ENCODE data around the gene ATRNL1. TPM values are rescaled to one million over a fixed set of nuclear protein-coding genes. Genes with fewer than 3 reads are reported as not detected.

Gene ATRNL1
- polyA plus RNA-seq, 1 donor from 2014 or later: 47.8 TPM

- no peak for TF ChIP-seq REST (IDR thresholded peaks at IDR 0.05; ENCODE audit: borderline replicate concordance)
- TF ChIP-seq CTCF (IDR thresholded peaks at IDR 0.05; ENCODE audit: poor library complexity, severe bottlenecking): no peak
- Histone ChIP-seq H3K36me3 (ENCODE audit: insufficient read depth, low read length) (no peaks in the 10 kb centered on the region), H3K27me3 (ENCODE audit: insufficient read depth, low read depth, low read length) (no peaks in the 10 kb centered on the region), H3K79me2 (replicated peaks; ENCODE audit: insufficient read depth, low read length) (no peaks in the 10 kb centered on the region), H4K20me1 (ENCODE audit: insufficient read depth) (no peaks in the 10 kb centered on the region), H3K9me2 (ENCODE audit: insufficient read depth, low read length) (no peaks in the 10 kb centered on the region), H2AFZ (ENCODE audit: low read depth, low read length) (no peak overlapping the region), H3K4me3 (ENCODE audit: low read length) (no peak overlapping the region), H3K9me3 (ENCODE audit: low read length) (no peaks in the 10 kb centered on the region), H3F3A (ENCODE audit: insufficient read depth, low read length, poor library complexity, severe bottlenecking) (no peaks in the 10 kb centered on the region), H3K9ac (ENCODE audit: low read length) (no peak overlapping the region), H3K27ac (ENCODE audit: low read length) (no peak overlapping the region), H3K4me2 (ENCODE audit: low read length) (no peak overlapping the region)
These were observed 462.8 kb downstream of the ATRNL1 start for GRCh38 chr10:115555887-115556402.

DNA sequence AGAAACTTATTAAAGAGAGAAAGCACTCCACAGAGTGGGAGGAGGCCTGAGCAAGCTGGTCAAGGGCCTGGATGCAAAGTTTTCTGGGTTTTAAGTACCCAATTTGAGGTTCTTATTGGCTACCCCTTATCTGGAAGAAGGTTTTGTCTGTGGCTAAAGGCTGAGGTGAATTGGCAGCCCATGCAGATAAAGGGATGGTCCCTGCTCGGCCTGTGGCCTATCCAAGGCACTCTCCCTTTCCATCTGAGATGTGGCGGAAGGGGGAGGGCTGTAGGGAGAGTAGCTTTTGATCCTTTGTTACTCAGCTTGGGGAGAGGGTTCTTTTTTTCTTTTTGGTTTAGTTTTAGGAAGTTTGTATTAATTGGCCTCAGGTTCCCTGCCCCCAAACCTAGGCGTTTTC lies 465.1 kb downstream of the ATRNL1 start:
- Histone ChIP-seq H3K36me3 (ENCODE audit: insufficient read depth, low read length) (no peaks in the 10 kb centered on the region), H2AFZ (ENCODE audit: low read depth, low read length) (no peak overlapping the region), H3K9me3 (ENCODE audit: low read length) (no peaks in the 10 kb centered on the region), H3K9me2 (ENCODE audit: insufficient read depth, low read length) (no peaks in the 10 kb centered on the region), H3F3A (ENCODE audit: insufficient read depth, low read length, poor library complexity, severe bottlenecking) (no peaks in the 10 kb centered on the region), H4K20me1 (ENCODE audit: insufficient read depth) (no peaks in the 10 kb centered on the region), H3K27ac (ENCODE audit: low read length) (no peak overlapping the region), H3K4me3 (ENCODE audit: low read length) (no peak overlapping the region), H3K79me2 (replicated peaks; ENCODE audit: insufficient read depth, low read length) (no peaks in the 10 kb centered on the region), H3K4me2 (ENCODE audit: low read length) (no peak overlapping the region), H3K27me3 (ENCODE audit: insufficient read depth, low read depth, low read length) (no peaks in the 10 kb centered on the region), H3K9ac (ENCODE audit: low read length) (no peak overlapping the region)
- TF ChIP-seq TAF1 (IDR thresholded peaks at IDR 0.05; ENCODE audit: low read depth): no peak
- no peak for TF ChIP-seq SMC3 (conservative IDR thresholded peaks at IDR 0.05; ENCODE audit: poor library complexity)
- no peak for TF ChIP-seq RAD21 (conservative IDR thresholded peaks at IDR 0.05)
- TF ChIP-seq POLR2AphosphoS5 (IDR thresholded peaks at IDR 0.05): no peak
- no peak for TF ChIP-seq REST (IDR thresholded peaks at IDR 0.05; ENCODE audit: borderline replicate concordance)
- no peak for TF ChIP-seq EZH2 (IDR thresholded peaks at IDR 0.05; ENCODE audit: borderline replicate concordance, insufficient read depth, low read length, poor library complexity, severe bottlenecking)
- no peak for TF ChIP-seq EP300 (conservative IDR thresholded peaks at IDR 0.05; ENCODE audit: poor library complexity, severe bottlenecking)
